Panc1 (cell line): ENCODE data around the gene ALKBH3. TPM values are rescaled to one million over a fixed set of nuclear protein-coding genes. Genes with fewer than 3 reads are reported as not detected.

Experiments
- ATAC-seq: fragments of 200-7000 bp; cut with Tn5 transposase; 2 replicates; pipeline ENCODE4 v1.9.1; 2020; ENCODE audit warnings: mild to moderate bottlenecking, moderate library complexity
- BruUV-seq: library from RNA; stranded (reverse); fragments of 400-500 nt; replicated peaks from 2 replicates; lab custom pipeline; 2021; lab: Mats Ljungman, UMichigan
- CTCF ChIA-PET: fragments of 300-600 bp; sonication (Branson Sonifier 250); formaldehyde crosslinking; loops from one replicate; lab custom pipeline; 2022; ENCODE audit warnings: antibody characterized with exemption; lab: Charles Lee
- POLR2A ChIA-PET: fragments of 300-600 bp; sonication (Branson Sonifier 250); formaldehyde crosslinking; loops from one replicate; lab custom pipeline; 2022; ENCODE audit warnings: antibody characterized with exemption; lab: Charles Lee
- DNase-seq: peaks from one replicate; pipeline ENCODE4 v3.0.0-alpha.2; 2010; ENCODE audit warnings: low read depth, low spot score
- H3K27ac ChIP-seq: 2 replicates; pipeline ENCODE4 v1.5.1; 2011; ENCODE audit warnings: mild to moderate bottlenecking, low read length, inconsistent platforms
- H3K27me3 ChIP-seq: fragments of 200-500 bp; sonication (Bioruptor generic); 2 replicates; pipeline ENCODE4 v1.6.0; 2014; ENCODE audit warnings: low read length, inconsistent platforms; ENCODE audit not compliant: control insufficient read depth, insufficient read depth
- H3K36me3 ChIP-seq: fragments of 200-500 bp; sonication (Bioruptor generic); 2 replicates; pipeline ENCODE4 v1.5.1; 2014; ENCODE audit warnings: inconsistent platforms, mild to moderate bottlenecking, low read length, moderate library complexity; ENCODE audit not compliant: control insufficient read depth, insufficient read depth
- H3K4me1 ChIP-seq: 2 replicates; pipeline ENCODE4 v1.5.1; 2011; ENCODE audit warnings: inconsistent platforms, mild to moderate bottlenecking, low read length, moderate library complexity; ENCODE audit not compliant: control insufficient read depth, insufficient read depth
- H3K4me3 ChIP-seq, 2 experiments: 2 replicates each; pipeline ENCODE4 v1.5.1; 2011 to 2012; ENCODE audit warnings: low read depth in 2 of 2, low read length in 2 of 2, mild to moderate bottlenecking in 2 of 2, inconsistent platforms in 1 of 2, moderate library complexity in 1 of 2
- H3K9me3 ChIP-seq: fragments of 200-500 bp; sonication (Bioruptor generic); 2 replicates; pipeline ENCODE4 v1.5.1; 2014; ENCODE audit warnings: low read depth, mild to moderate bottlenecking, inconsistent platforms, low read length, moderate library complexity; ENCODE audit not compliant: control insufficient read depth, insufficient read depth
- CTCF ChIP-seq: fragments of 450-650 bp; IDR thresholded peaks from 2 replicates; pipeline ENCODE4 v1.5.1; 2017; ENCODE audit warnings: mild to moderate bottlenecking
- POLR2AphosphoS5 ChIP-seq: IDR thresholded peaks from 2 replicates; pipeline ENCODE4 v1.6.1; 2012; ENCODE audit warnings: mild to moderate bottlenecking, low read depth, low read length, moderate library complexity
- SIN3A ChIP-seq: IDR thresholded peaks from 2 replicates; pipeline ENCODE4 v1.6.1; 2012; ENCODE audit warnings: low read depth, mild to moderate bottlenecking, low read length, moderate library complexity, borderline replicate concordance; ENCODE audit not compliant: insufficient read depth
- TCF7L2 ChIP-seq: IDR thresholded peaks from 2 replicates; pipeline ENCODE4 v1.6.1; 2011; ENCODE audit warnings: mild to moderate bottlenecking, low read depth, low read length, inconsistent platforms
- in situ Hi-C: cut with HindIII; loops from 2 replicates; pipeline ENCODE4 v1.10.0; 2016; ENCODE audit warnings: low sequenced_read_pairs, low pct_unique_long_range_greater_than_20kb
- intact Hi-C: fragments of 100-400 bp; cut with micrococcal nuclease; formaldehyde crosslinking; loops from one replicate; pipeline ENCODE4 v1.10.0; 2022; ENCODE audit not compliant: unreplicated experiment
- total RNA-seq: library from RNA; stranded (reverse); gene quantifications from one replicate; pipeline ENCODE4 v1.2.1, GENCODE V29; 2021; ENCODE audit not compliant: unreplicated experiment
- TF ChIP-seq, protein P1 (sequence below), 2 experiments: IDR thresholded peaks; 2 replicates each; pipeline ENCODE4 v1.6.1; 2011 to 2012; ENCODE audit warnings: low read depth in 2 of 2, control low read depth in 1 of 2, low read length in 1 of 2, mild to moderate bottlenecking in 1 of 2, moderate library complexity in 1 of 2; ENCODE audit not compliant: insufficient read depth in 1 of 2

ALKBH3 gene
- total RNA-seq, 1 experiment from 2014 or later: 34.4 TPM

DNA sequence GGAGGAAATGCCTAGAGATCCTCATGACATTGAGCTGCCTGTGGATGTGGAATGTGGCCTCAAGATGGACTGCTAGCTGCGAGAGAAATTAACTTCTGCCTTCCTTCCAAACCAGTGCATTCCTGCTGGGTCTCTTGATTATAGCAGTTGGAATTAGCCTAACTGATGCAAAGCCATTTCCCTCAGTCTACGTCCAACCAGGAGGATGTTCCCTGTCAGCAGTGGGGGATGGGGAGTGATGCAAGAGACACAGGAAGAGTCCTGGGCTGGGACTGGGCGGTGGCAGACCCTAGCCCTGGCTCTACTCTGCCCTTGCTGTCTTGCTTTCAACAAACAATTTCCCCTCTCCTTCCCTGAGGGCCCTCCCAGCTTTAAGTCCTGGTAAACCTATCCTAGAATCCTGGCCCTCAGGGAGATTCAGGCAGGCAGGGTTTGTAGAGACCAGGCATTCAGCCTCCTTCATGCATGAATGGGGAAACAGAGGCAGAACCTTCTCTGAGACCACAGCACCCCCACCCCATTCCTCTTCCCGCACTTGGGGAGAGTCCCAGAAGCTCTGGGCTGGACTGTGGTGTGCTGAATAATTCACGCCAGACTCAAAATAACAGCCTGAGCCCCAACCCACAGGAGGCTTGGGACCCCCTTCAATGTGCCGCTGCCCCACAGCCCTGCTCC, 78.8 kb downstream of the ALKBH3 start:
- Histone ChIP-seq H3K9me3 (no peaks in the 10 kb centered on the region), H3K4me3 (no peak overlapping the region), H3K27me3 (peaks cover 11% of the 10 kb centered on the region; the same call in 1 of the 2 replicates), H3K36me3 (no peaks in the 10 kb centered on the region), H3K27ac (no peak overlapping the region), H3K4me1 (no peaks in the 10 kb centered on the region)
- no TSS peak for BruUV-seq
- in situ Hi-C loops (no loop called here), intact Hi-C loops (no loop called here)
- no peak for TF ChIP-seq TCF7L2
- no peak for TF ChIP-seq SIN3A
- TF ChIP-seq, protein P1, sequence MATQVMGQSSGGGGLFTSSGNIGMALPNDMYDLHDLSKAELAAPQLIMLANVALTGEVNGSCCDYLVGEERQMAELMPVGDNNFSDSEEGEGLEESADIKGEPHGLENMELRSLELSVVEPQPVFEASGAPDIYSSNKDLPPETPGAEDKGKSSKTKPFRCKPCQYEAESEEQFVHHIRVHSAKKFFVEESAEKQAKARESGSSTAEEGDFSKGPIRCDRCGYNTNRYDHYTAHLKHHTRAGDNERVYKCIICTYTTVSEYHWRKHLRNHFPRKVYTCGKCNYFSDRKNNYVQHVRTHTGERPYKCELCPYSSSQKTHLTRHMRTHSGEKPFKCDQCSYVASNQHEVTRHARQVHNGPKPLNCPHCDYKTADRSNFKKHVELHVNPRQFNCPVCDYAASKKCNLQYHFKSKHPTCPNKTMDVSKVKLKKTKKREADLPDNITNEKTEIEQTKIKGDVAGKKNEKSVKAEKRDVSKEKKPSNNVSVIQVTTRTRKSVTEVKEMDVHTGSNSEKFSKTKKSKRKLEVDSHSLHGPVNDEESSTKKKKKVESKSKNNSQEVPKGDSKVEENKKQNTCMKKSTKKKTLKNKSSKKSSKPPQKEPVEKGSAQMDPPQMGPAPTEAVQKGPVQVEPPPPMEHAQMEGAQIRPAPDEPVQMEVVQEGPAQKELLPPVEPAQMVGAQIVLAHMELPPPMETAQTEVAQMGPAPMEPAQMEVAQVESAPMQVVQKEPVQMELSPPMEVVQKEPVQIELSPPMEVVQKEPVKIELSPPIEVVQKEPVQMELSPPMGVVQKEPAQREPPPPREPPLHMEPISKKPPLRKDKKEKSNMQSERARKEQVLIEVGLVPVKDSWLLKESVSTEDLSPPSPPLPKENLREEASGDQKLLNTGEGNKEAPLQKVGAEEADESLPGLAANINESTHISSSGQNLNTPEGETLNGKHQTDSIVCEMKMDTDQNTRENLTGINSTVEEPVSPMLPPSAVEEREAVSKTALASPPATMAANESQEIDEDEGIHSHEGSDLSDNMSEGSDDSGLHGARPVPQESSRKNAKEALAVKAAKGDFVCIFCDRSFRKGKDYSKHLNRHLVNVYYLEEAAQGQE (IDR thresholded peaks at IDR 0.05; ENCODE audit: insufficient read depth in 1 of 2, low read depth in 2 of 2, low read length in 1 of 2): no peak
- TF ChIP-seq POLR2AphosphoS5: no peak
- TF ChIP-seq CTCF: no peak
- ATAC-seq: no peak
- DNase-seq: no peak
- ChIA-PET CTCF (no interaction called here), POLR2A (no interaction called here)

DNA sequence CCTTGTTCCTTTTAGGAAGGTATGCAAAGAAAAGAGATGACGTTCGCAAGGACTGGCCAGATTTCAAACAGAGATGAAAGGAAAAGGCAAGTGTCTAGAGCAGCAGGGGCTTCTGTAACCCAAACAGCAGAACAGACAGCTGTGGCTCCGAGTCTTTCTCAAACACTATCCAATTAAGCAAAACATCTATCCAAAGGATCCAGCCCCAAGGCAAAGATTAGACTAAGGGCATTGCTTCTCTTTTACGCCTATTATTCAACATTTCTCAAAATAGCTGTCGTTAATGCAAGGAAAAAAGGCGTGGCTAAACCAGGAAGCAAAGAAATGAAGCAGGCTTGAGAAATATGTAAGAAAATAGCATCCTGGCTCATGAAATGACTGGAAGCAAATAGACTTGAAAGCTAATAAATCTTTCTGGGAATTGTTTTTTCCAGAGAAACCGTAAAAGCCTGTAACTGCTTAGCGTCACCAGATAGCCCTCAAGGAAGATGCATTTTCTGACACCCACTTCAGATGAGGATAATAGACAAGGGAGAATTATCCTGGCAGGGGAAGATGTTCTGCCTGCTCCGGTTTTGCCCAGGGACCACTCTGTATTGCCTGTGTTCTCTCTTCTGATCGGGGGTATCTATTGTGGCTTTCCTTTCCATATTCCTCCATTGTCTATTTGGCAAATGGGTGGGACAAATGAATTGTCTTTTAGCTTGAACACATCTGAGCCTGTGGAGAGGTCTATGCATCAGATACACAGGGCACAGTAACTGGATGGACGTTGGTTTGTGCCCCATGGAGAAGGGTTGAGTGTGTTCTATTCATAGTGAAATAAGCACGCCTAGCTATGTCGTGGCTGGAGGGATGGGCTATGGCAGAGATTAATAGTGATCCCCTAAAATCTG, 82.0 kb downstream of the ALKBH3 start:
- H3K9me3 ChIP-seq: no peaks in the 10 kb centered on the region
- intact Hi-C loops: no loop called here
- DNase-seq (no peak), ATAC-seq (no peak)
- no peak overlapping the region for H3K27ac ChIP-seq
- no peaks in the 10 kb centered on the region for H3K36me3 ChIP-seq
- ChIA-PET CTCF (interaction anchor here (0.5 kb wide), 1 partner anchor 137 kb away, joined by 3 read pairs; no protein-coding TSS in a partner anchor), POLR2A (no interaction called here)
- peaks cover 7% of the 10 kb centered on the region; the same call in 1 of the 2 replicates for H3K27me3 ChIP-seq
- H3K4me1 ChIP-seq: no peaks in the 10 kb centered on the region
- BruUV-seq: no TSS peak
- in situ Hi-C loops: no loop called here
- TF ChIP-seq SIN3A: no peak
- TF ChIP-seq TCF7L2: no peak
- no peak overlapping the region for H3K4me3 ChIP-seq
